GM18508 (cell line): Measurements from ENCODE around the gene MAGEA9B.
"Not testable (repeated sequence)": the region's sequence is repeated elsewhere in the genome, so short reads cannot be mapped to it uniquely, and the experiment has no call there.

Experiments
- ATAC-seq: cut with Tn5 transposase; IDR thresholded peaks from one replicate; pipeline ENCODE4 v1.9.1; 2021; ENCODE audit warnings: moderate number of reproducible peaks; ENCODE audit not compliant: insufficient read depth, unreplicated experiment

The MAGEA9B gene

DNA sequence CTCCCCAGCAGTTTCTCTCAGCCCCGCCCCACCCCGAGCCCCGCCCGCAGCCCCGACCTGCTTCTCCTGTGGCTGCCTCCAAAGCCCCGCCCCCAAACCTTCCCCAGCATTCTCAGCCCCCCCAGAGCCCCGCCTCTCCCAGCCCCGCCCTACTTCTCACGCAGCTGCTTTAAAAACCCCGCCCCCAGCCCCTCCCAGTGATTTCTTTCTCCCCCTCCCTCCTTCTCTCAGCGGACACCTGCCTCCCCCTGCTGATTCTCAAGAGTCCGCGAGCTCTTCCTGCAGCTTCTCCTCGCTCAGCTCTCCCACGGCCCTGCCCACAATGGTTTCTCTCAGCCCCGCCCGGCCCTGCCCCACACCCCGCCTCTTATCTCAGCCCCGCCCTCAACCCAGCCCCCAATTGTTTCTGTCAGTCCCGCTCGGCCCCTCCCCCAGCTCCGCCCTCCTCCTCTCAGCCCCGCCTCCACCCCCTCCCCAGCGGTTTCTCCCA is 47.1 kb downstream of the MAGEA9B start:
- no peak for ATAC-seq

DNA sequence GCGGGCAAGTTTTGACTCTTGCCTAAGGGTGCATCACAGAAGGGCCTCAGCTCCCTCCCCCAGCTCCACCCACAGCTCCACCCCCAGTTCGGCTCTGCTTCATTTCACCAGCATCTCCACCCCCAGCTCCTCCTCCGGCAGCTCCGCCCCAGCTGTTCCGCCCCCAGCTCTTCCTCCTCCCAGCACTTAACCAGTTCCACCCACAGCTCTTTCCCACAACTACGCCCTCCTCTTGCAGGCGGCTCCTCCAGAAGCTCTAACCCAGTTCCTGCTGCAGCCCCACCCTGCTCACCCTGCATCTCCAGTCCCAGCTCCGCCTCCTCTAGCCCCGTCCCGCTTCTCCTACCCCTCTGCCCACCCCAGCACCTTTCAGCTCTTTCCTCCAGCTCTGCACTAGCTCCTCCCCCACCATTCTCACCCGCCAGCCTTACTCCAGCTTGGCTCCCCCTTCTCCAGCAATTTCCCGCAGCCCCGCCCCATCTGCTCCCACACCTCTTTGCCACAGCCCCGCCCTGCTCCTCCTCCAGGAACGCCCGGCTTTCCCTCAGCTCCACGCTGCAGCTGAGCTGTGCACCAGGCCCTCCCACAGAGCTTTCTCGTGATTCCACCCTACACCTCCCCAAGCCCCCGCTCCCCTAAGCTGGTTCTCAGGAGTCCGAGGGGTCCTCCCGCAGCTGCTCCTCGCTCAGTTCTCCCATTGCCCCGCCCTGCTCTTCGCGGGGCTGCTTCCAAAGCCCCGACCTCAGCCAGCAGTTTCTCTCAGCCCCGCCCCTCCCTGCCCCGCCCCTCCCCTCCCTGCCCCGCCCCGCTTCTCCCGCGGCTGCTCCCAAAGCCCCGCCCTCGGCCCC is 47.8 kb downstream of the MAGEA9B start:
- ATAC-seq: no peak

GRCh38 chrX:149537474-149537873 is 49.8 kb downstream of the MAGEA9B start:
- not testable (repeated sequence) for ATAC-seq

DNA sequence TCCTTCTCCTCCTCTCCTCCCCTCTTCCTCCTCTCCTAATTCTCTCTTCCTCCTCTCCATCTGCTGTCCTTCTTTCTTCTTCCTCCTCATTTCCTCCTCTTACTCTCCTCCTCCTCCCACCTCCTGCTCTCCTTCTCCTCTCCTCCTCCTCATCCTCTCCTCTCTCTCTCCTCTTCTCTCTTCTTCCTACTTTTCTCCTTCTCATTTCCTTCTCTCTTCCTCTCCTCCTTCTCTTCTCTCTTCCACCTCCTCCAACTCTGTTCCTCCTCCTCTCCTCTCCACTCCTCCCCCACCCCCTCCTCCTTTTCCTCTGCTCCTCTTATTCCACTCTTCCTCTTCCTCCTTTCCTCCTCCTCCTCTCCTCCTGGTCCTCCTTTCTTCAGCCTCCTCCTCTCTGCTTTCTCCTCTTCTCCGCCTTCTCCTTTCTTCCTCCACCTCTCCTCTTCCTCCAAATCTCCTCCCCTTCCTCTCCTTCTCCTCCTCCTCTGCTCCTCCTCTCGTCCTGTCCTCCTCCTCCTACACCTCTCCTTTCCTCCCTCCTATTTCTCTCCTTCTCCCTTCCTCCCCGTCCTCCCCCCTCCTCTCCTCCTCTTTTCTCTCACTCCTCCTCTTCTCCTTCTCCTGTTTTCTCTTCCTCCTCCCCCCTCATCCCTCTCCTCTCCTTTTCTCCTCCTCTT is 52.2 kb downstream of the MAGEA9B start:
- not testable (repeated sequence) for ATAC-seq

DNA sequence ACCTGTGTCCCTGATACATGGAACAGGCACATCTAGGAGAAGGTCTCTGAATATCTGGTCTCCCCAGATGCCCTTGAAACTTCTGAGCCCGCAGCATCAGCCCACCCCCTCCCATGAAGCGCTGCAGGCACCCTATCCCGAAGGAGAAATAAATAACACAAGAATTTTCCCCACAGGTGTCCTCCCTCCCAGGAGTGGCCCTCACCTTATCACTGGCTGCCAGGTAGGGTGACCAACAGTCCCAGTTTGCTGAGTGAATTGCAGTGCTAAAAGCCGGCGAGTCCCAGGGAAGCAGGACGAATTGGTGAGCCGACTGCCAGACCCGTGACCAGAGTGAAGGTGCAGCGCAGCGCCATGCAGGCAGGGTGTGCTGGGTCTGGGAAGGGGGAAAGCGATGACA is 53.3 kb downstream of the MAGEA9B start:
- not testable (repeated sequence) for ATAC-seq

DNA sequence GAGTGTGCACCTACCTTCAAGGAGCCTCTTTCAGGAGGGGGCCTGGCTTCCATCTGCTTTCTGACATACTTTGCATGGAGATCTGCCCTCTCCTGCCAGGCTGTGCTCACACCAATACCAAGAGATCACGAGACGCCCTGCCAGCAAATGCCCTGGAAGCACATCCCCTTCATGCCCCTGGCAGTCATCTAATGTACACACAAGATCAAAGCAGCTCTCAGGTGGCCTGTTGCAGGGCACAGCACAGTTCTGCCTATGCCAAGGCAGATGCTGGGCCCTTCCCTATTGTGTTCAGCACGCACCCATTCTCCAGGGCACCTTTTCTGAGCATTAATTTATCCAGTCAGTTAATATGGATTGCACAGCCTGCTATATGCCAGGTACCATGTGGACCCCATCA is 54.4 kb downstream of the MAGEA9B start:
- ATAC-seq: not testable (repeated sequence)
